Uterus (tissue), 2 donors: Measurements from ENCODE around the gene CYSTM1.

Source experiments
- CTCF ChIP-seq, 4 experiments: fragments of 200-600 bp in 2 of 4; fragments of 450-650 bp in 2 of 4; sonication (generic) in 2 of 4; IDR thresholded peaks; one replicate each; pipeline ENCODE4 v1.5.1; 2016 to 2019; ENCODE audit warnings: antibody characterized with exemption in 4 of 4, mild to moderate bottlenecking in 2 of 4, moderate library complexity in 1 of 4
- POLR2A ChIP-seq, 2 donors: fragments of 450-650 bp; IDR thresholded peaks; one replicate each; pipeline ENCODE4 v1.6.1; 2016; ENCODE audit warnings: antibody characterized with exemption in 2 of 2, mild to moderate bottlenecking in 1 of 2, moderate library complexity in 1 of 2

- TF ChIP-seq POLR2A (IDR thresholded peaks at IDR 0.05) (no peak), CTCF (IDR thresholded peaks at IDR 0.05) (no peak)
Observed at GRCh38 chr5:140165923-140166270, 9.1 kb upstream of the CYSTM1 start.
